Stimulated activated CD8-positive, alpha-beta memory T cell treated with anti-CD3 and anti-CD28 coated beads, Interleukin-12 subunit alpha, Interleukin-12 subunit beta, amount 100 ng/mL, for 4 hours (primary cell): ENCODE data around the gene SUV39H1.

Experiments
- DNase-seq: peaks from one replicate; pipeline ENCODE4 v3.0.0-alpha.2; 2020; ENCODE audit warnings: low read depth

SUV39H1 gene

DNA sequence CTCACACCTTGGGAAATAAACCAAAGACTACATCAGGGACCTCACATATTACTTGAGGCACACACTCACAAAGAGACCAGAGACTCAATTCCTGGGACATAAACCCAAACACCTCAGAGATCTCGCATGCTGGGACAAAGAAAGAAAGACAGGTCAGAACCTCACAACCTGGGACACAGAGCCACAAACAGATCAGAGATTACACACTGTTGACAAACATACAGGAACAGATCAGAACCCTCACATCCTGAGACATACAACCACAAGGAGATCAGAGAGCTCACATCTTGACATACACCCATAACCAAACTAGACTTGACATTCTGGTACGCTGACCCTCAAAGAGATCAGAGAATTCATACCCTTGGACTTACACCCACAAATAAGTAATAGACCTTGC is 17.3 kb downstream of the SUV39H1 start:
- no peak for DNase-seq

GRCh38 chrX:48714573-48714972 is 18.0 kb downstream of the SUV39H1 start:
- DNase-seq = no peak

GRCh38 chrX:48715072-48715471 is 18.5 kb downstream of the SUV39H1 start:
- no peak for DNase-seq

DNA sequence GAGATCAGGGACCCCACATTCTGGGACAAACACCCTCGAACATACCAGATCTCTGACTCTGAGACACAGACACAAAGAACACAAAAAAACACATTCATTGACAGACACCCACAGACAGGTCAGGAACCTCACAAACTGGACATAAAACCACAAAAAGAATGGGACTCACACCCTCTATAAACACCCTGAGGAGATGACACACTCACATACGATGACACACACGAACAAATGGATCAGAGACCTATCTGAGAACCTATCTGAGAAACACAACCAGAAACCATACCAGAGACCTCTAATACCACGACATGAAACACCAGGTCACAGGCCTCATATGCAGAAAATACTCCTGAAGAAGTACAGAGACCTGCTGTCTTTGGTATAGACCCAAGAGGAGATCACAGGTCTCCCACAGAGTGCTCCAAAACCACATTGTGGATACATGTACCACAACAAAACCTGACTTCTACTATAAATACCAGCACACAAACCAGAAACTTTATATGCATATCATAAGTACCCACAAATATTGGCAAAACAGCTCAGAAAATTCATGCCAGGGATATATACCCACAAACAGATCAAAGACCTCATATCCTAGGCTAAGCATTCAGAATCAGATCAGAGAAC is 19.5 kb downstream of the SUV39H1 start:
- DNase-seq = no peak

DNA sequence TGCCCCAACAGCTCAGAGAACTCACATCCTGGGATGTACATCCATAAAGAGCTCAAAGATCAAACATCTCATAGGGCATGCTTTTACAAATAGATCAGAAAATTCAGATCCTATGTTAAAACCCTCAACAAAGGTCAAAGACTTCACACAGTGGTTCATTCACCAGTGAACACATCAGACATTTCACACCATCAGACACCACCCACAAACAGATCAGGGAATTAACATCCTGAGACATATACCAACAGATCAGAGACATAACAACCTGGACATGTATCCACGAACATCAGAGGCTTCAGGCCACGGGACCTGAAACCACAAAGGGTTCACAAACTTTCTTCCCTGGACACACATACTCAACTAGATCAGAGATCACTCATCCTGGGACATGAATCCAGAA is 23.4 kb downstream of the SUV39H1 start:
- no peak for DNase-seq

DNA sequence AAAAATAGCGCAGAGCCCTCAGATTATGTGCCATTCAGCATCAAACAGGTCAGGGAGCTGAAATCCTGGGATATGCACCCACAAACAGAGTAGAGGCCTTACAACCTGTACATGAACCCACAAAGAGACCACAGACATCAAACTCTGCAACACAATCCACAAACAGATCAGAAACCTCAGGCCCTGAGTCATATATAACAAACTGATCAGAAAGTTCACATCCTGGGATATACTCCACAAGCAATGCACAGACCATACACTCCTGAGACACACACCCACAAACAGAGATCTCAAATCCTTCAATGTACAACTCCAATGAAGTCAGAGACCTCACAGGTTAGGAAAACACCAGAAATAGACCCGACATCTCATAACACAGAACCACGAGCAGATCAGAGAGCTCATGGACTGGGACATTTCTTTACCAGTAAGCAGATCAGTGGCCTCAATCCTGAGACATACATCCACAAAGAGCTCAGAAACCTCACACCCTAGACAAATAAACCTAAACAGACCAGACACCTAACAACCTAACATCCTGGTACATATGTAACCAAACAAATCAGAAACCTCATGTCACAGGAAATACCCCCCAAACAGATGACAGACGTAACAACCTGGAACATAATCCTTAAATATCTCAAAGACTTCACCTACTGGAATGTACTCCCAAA is 24.2 kb downstream of the SUV39H1 start:
- DNase-seq = no peak

DNA sequence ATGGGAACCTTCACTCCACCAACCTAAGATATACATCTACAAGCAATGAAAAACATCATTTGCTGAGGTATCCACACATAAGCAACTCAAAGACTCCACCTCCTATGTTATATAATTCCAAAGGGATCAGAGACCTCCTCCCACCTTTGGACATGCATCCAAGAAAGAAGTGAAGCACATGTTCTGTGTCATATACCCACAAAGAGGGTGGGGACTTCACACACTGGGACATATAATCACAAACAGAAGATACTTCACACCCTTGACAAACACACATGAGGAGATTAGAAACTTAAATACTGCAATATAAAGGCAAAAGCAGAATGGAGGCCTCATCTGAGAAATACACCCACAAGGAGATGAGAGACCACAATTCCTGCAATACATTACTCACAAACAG is 25.4 kb downstream of the SUV39H1 start:
- DNase-seq = no peak

- no peak for DNase-seq
Measured at GRCh38 chrX:48726596-48726995, 30.1 kb downstream of the SUV39H1 start.

- no peak for DNase-seq
Measured at GRCh38 chrX:48728653-48729052, 32.1 kb downstream of the SUV39H1 start.

DNA sequence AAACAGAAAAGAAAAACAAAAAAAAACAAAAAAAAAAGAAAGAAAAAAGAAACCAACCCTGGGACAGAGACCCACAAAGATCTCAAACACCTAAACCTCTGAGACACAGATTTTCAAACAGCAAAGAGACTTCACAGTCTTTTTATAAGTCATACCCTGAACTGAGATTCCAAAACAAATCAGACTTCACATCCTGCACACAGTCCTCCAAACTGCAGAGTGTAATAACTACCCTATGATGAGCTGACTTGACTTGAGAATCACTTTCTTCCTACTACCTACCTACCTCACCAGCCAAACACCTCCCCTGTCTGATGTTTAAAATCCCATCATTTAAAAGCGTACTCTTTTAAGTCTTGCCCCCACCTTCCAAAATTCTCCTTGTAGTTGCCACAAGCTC is 39.8 kb downstream of the SUV39H1 start:
- no peak for DNase-seq

GRCh38 chrX:48736878-48737212 is 40.3 kb downstream of the SUV39H1 start:
- DNase-seq = no peak

GRCh38 chrX:48737213-48737938 is 40.8 kb downstream of the SUV39H1 start:
- DNase-seq = peak; percentile 74

GRCh38 chrX:48737940-48738339 is 41.4 kb downstream of the SUV39H1 start:
- DNase-seq = no peak

DNA sequence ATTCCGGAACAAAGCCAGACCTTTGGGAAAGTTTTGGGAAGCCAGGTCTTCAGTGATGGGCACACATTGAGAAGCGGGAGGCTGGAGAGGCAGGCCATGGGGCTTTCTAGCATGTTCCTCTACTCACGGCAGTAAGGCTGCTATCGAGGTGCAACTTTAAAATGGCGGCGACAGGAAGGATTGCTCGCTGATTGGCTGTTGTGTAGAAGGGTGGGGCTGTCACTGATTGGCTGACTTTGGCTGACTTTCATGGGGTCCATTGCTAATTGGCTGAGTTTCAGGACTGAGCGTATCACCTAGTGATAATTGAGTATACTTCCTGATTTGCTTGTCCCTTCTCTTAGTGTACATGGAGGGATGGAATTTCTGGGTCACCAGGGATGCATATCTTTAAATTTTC is 45.3 kb downstream of the SUV39H1 start:
- no peak for DNase-seq

DNA sequence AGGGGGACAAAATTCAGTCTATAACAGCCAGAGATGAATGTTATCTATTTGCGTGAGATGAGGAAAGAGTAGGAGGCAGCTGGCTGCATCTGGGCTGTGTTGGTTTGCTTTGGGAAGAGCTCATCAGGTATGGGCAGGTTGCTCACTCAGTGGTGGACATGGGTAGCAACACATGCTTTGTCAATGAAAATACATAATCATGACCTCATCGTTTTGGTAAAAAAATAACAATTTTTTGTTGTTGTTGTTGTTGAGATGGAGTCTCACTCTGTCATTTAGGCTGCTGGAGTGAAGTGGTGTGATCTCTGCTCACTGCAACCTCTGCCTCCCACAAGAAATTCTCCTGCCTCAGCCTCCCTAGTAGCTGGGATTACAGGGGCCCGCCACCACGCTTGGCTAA is 48.7 kb downstream of the SUV39H1 start:
- DNase-seq = no peak

DNA sequence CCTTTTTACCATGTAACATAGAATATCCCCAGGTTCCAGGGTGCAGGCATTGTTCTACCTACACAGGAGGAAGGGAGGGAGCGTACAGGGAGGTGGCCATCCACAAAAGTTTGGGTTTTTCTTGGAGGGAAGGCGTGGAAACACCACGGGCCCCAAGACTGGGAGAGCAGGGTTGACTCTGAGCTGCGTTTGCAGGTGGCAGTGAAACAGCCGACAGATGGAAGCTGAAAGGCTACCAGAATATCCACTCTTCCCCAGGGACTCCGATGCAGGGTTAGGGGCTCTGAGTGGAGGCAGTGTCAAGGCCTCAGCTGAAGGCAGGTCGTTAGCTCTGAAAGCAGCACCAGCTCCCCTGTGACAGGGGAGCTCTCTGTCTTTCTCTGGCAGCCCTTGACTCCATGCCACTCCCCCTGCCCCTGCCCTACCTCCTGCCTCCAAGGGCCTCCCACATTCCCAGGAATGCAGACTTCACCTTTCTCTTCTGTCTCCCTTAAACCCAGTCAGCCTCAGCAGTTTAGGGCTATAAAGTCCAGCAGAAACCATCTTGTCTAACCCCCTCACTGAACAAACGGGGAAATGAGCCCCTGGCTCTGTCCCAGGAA is 51.0 kb downstream of the SUV39H1 start:
- DNase-seq = no peak

- DNase-seq = no peak
Measured at GRCh38 chrX:48749182-48749581, 52.6 kb downstream of the SUV39H1 start.

DNA sequence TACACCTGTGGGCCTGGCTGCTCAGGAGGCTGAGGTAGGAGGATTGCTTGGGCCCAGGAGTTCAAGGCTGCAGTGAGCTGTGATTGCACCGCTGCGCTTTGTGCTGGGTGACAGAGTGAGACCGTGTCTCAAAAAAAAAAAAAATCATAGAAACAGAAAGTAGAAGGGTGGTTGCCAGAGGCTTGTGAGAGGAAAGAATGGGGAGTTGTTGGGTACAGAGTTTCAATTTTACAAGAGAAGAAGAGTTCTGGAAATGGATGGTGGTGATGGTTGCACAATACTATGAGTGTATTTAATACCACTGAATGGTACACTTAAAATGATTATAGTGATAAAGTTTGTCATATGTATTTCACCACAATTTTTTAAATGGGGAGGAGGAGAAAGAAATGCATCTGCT is 54.8 kb downstream of the SUV39H1 start:
- no peak for DNase-seq

DNA sequence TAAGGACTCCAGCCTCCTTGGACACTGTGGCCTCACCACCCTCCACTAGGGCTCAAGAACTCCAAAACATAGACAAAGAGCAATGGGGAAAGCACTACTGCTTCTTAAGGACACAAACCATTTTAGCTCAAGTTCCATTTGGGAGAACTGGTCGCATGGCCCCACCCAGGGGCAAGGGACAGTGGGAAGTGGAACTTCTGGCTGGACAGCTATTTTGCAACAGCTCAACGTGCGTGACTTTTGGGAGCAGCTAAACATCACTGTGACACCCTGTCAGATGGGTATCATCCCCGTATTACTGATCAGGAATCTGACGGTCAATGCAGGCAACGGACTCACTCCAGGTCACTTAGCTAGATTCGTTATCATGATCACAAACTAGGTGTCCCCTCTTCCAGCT is 56.0 kb downstream of the SUV39H1 start:
- no peak for DNase-seq

GRCh38 chrX:48753708-48754228 is 57.2 kb downstream of the SUV39H1 start:
- no peak for DNase-seq

DNA sequence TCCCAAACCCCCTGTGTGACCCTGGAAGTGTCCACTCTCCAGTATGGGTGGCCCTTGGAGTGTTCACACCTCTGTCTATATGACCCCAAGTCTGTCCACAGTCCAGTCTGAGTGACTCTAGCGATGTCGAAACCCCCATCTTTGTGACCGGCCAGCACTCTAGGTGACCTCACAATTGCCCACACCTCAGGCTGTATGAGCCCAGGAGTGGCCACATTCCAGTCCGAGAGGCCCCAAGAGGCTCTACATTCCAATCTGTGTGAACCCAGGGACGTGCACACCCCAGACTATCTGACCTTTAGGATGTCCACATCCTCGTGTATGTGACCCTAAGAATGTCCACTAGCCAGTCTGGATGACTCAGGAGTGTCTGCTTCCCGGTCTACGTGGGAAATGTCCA is 57.7 kb downstream of the SUV39H1 start:
- no peak for DNase-seq
